HEK293T (cell line): ENCODE results near the gene TBC1D10A.

Experiments
- ARNT ChIP-seq: fragments of 450-650 bp; IDR thresholded peaks from 2 replicates; pipeline ENCODE4 v1.6.1; 2017; ENCODE audit warnings: mild to moderate bottlenecking
- CTBP1 ChIP-seq: fragments of 450-650 bp; IDR thresholded peaks from 2 replicates; pipeline ENCODE4 v1.6.1; 2016; ENCODE audit warnings: borderline replicate concordance
- ELF4 ChIP-seq: fragments of 450-650 bp; IDR thresholded peaks from 2 replicates; pipeline ENCODE4 v1.6.1; 2017; ENCODE audit warnings: antibody characterized with exemption
- FOXA1 ChIP-seq: fragments of 450-650 bp; IDR thresholded peaks from 2 replicates; pipeline ENCODE4 v1.6.1; 2016; ENCODE audit warnings: mild to moderate bottlenecking
- FOXK2 ChIP-seq: fragments of 450-650 bp; IDR thresholded peaks from 2 replicates; pipeline ENCODE4 v1.6.1; 2016; ENCODE audit warnings: mild to moderate bottlenecking
- FOXM1 ChIP-seq: fragments of 450-650 bp; IDR thresholded peaks from 2 replicates; pipeline ENCODE4 v1.6.1; 2017; ENCODE audit warnings: mild to moderate bottlenecking, borderline replicate concordance
- HDGF ChIP-seq: fragments of 450-650 bp; IDR thresholded peaks from 2 replicates; pipeline ENCODE4 v1.6.1; 2017; ENCODE audit warnings: antibody characterized with exemption, borderline replicate concordance
- LEF1 ChIP-seq: fragments of 450-650 bp; IDR thresholded peaks from 2 replicates; pipeline ENCODE4 v1.6.1; 2017; ENCODE audit warnings: mild to moderate bottlenecking, borderline replicate concordance
- SP1 ChIP-seq: fragments of 450-650 bp; IDR thresholded peaks from 2 replicates; pipeline ENCODE4 v1.6.1; 2017
- SUZ12 ChIP-seq: fragments of 450-650 bp; IDR thresholded peaks from 2 replicates; pipeline ENCODE4 v1.6.1; 2016; ENCODE audit warnings: mild to moderate bottlenecking
- TARDBP ChIP-seq: fragments of 450-650 bp; IDR thresholded peaks from 2 replicates; pipeline ENCODE4 v1.6.1; 2016
- ZNF384 ChIP-seq: fragments of 450-650 bp; IDR thresholded peaks from 2 replicates; pipeline ENCODE4 v1.6.1; 2016
- TF ChIP-seq, protein P1 (sequence below): fragments of 450-650 bp; IDR thresholded peaks from 2 replicates; pipeline ENCODE4 v1.6.1; 2016

DNA sequence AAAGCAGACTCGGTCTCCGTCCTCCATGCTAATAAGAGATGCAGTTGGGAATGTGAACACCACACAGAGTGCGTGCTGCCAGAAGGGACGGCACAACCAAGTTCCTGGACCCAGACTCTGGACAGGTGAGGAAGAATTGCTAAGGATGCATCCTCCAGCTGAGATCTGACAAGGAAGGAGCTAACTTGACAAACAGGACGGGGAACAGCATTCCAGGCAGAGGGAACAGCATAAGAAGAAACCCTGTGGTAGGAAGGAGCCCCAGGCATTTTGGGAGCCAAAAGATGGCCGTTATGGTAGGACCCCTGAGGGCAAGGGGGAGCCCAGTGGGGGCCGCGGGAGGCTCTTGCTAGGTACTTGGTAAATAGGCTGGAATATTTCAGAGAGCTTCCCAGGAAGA, 66.1 kb downstream of the TBC1D10A start:
- TF ChIP-seq FOXK2 (no peak), SP1 (no peak), SUZ12 (no peak), TARDBP (no peak), LEF1 (no peak), ARNT (no peak), FOXA1 (no peak), ZNF384 (no peak), HDGF (no peak), CTBP1 (no peak), FOXM1 (no peak), ELF4 (no peak)
- TF ChIP-seq, protein P1, sequence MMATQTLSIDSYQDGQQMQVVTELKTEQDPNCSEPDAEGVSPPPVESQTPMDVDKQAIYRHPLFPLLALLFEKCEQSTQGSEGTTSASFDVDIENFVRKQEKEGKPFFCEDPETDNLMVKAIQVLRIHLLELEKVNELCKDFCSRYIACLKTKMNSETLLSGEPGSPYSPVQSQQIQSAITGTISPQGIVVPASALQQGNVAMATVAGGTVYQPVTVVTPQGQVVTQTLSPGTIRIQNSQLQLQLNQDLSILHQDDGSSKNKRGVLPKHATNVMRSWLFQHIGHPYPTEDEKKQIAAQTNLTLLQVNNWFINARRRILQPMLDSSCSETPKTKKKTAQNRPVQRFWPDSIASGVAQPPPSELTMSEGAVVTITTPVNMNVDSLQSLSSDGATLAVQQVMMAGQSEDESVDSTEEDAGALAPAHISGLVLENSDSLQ = no peak
